SK-N-SH treated with all-trans-retinoic acid at 6 μM for 48 hours (cell line): ENCODE data around the gene ADGRB3.

Experiments
- ATAC-seq: fragments of 200-7000 bp; cut with Tn5 transposase; 3 replicates; pipeline ENCODE4 v1.9.1; 2020; ENCODE audit warnings: mild to moderate bottlenecking, moderate library complexity
- ARNTL ChIP-seq: fragments of 450-650 bp; formaldehyde crosslinking; IDR thresholded peaks from 2 replicates; pipeline ENCODE4 v1.5.0; 2020; ENCODE audit warnings: low read depth, mild to moderate bottlenecking, moderate library complexity, borderline replicate concordance
- BACH2 ChIP-seq: fragments of 250-450 bp; sonication (Bioruptor Pico); IDR thresholded peaks from 2 replicates; pipeline ENCODE4 v1.9.0; 2021; ENCODE audit warnings: mild to moderate bottlenecking, borderline replicate concordance
- CREB5 ChIP-seq: fragments of 250-450 bp; sonication (Bioruptor Pico); IDR thresholded peaks from 2 replicates; pipeline ENCODE4 v1.5.1; 2020; ENCODE audit warnings: low read depth, mild to moderate bottlenecking, moderate library complexity
- CSDC2 ChIP-seq: fragments of 250-450 bp; sonication (Bioruptor Pico); IDR thresholded peaks from 2 replicates; pipeline ENCODE4 v1.5.0; 2020; ENCODE audit warnings: mild to moderate bottlenecking, moderate library complexity
- CSRNP3 ChIP-seq: fragments of 250-450 bp; sonication (Bioruptor Pico); IDR thresholded peaks from 2 replicates; pipeline ENCODE4 v1.5.1; 2021; ENCODE audit warnings: mild to moderate bottlenecking, moderate library complexity
- GLIS3 ChIP-seq: fragments of 250-450 bp; sonication (Bioruptor Pico); IDR thresholded peaks from 2 replicates; pipeline ENCODE4 v1.5.0; 2020; ENCODE audit warnings: mild to moderate bottlenecking, moderate library complexity
- ISL1 ChIP-seq: fragments of 250-450 bp; sonication (Bioruptor Pico); IDR thresholded peaks from 2 replicates; pipeline ENCODE4 v2.1.2; 2022; ENCODE audit warnings: mild to moderate bottlenecking, moderate library complexity
- OSR1 ChIP-seq: fragments of 250-450 bp; sonication (Bioruptor Pico); IDR thresholded peaks from 2 replicates; pipeline ENCODE4 v1.8.0; 2022; ENCODE audit warnings: moderate library complexity, mild to moderate bottlenecking, inconsistent platforms
- PATZ1 ChIP-seq: fragments of 250-450 bp; sonication (Bioruptor Pico); IDR thresholded peaks from 2 replicates; pipeline ENCODE4 v1.8.0; 2020; ENCODE audit warnings: mild to moderate bottlenecking, moderate library complexity, borderline replicate concordance
- POU6F1 ChIP-seq: fragments of 250-450 bp; sonication (Bioruptor Pico); IDR thresholded peaks from 2 replicates; pipeline ENCODE4 v1.8.0; 2021; ENCODE audit warnings: low read depth, mild to moderate bottlenecking, moderate library complexity, borderline replicate concordance
- RARB ChIP-seq: fragments of 250-450 bp; sonication (Bioruptor Pico); IDR thresholded peaks from 2 replicates; pipeline ENCODE4 v1.8.0; 2021; ENCODE audit warnings: mild to moderate bottlenecking, moderate library complexity
- SNAI2 ChIP-seq: fragments of 250-450 bp; sonication (Bioruptor Pico); IDR thresholded peaks from 2 replicates; pipeline ENCODE4 v1.5.0; 2020; ENCODE audit warnings: mild to moderate bottlenecking, moderate library complexity
- TCF4 ChIP-seq: fragments of 250-450 bp; sonication (Bioruptor Pico); IDR thresholded peaks from 2 replicates; pipeline ENCODE4 v1.8.0; 2021; ENCODE audit warnings: mild to moderate bottlenecking, moderate library complexity, borderline replicate concordance
- TOX ChIP-seq: fragments of 250-450 bp; sonication (Bioruptor Pico); IDR thresholded peaks from 2 replicates; pipeline ENCODE4 v1.8.0; 2021; ENCODE audit warnings: mild to moderate bottlenecking, moderate library complexity, borderline replicate concordance
- TSHZ2 ChIP-seq: fragments of 250-450 bp; sonication (Bioruptor Pico); IDR thresholded peaks from 2 replicates; pipeline ENCODE4 v1.5.0; 2020; ENCODE audit warnings: mild to moderate bottlenecking, moderate library complexity
- ZC3H10 ChIP-seq: fragments of 250-450 bp; sonication (Bioruptor Pico); IDR thresholded peaks from 2 replicates; pipeline ENCODE4 v1.5.1; 2021; ENCODE audit warnings: mild to moderate bottlenecking, moderate library complexity
- ZFP30 ChIP-seq: fragments of 450-650 bp; formaldehyde crosslinking; IDR thresholded peaks from 2 replicates; pipeline ENCODE4 v1.5.0; 2022; ENCODE audit warnings: mild to moderate bottlenecking, moderate library complexity
- ZNF565 ChIP-seq: fragments of 450-650 bp; formaldehyde crosslinking; conservative IDR thresholded peaks from 2 replicates; pipeline ENCODE4 v1.5.0; 2020; ENCODE audit warnings: low read depth, mild to moderate bottlenecking, moderate library complexity
- ZNF70 ChIP-seq: fragments of 450-650 bp; formaldehyde crosslinking; IDR thresholded peaks from 2 replicates; pipeline ENCODE4 v1.5.0; 2020; ENCODE audit warnings: mild to moderate bottlenecking, moderate library complexity
- ZNF8 ChIP-seq: fragments of 450-650 bp; formaldehyde crosslinking; IDR thresholded peaks from 2 replicates; pipeline ENCODE4 v1.5.0; 2020; ENCODE audit warnings: mild to moderate bottlenecking, moderate library complexity

Gene ADGRB3

GRCh38 chr6:68968301-68968649 lies 333.2 kb downstream of the ADGRB3 start (continued):
- no peak for TF ChIP-seq CSRNP3 (CRISPR knock-in tag)

GRCh38 chr6:68973066-68973465 lies 338.0 kb downstream of the ADGRB3 start:
- no peak for ATAC-seq
- no peak for TF ChIP-seq CSRNP3 (CRISPR knock-in tag)
- TF ChIP-seq, all 23 proteins: peak for 0

- no peak for TF ChIP-seq ISL1 (CRISPR knock-in tag)
- TF ChIP-seq GLIS3 (CRISPR knock-in tag), result no peak
- no peak for TF ChIP-seq CSRNP3 (CRISPR knock-in tag)
- TF ChIP-seq OSR1, result no peak
- TF ChIP-seq ZNF70 (CRISPR knock-in tag), result no peak
- no peak for TF ChIP-seq CREB5 (CRISPR knock-in tag)
- no peak for TF ChIP-seq BACH2 (CRISPR knock-in tag)
- TF ChIP-seq SNAI2 (CRISPR knock-in tag), result no peak
- no peak for TF ChIP-seq ZC3H10 (CRISPR knock-in tag)
- no peak for TF ChIP-seq CSDC2 (CRISPR knock-in tag)
- TF ChIP-seq ZNF8 (CRISPR knock-in tag), result no peak
- TF ChIP-seq RARB (CRISPR knock-in tag), result no peak
- no peak for TF ChIP-seq PATZ1 (CRISPR knock-in tag)
- TF ChIP-seq ZNF565 (CRISPR knock-in tag), result no peak
- TF ChIP-seq TOX (CRISPR knock-in tag), result no peak
- TF ChIP-seq TCF4 (CRISPR knock-in tag), result no peak
- TF ChIP-seq POU6F1, result no peak
- TF ChIP-seq ARNTL (CRISPR knock-in tag), result no peak
- TF ChIP-seq ZFP30 (CRISPR knock-in tag), result no peak
- TF ChIP-seq TSHZ2 (CRISPR knock-in tag), result no peak
- no peak for ATAC-seq
These were observed 340.0 kb downstream of the ADGRB3 start for GRCh38 chr6:68975064-68975463.
